Activated T-helper 2 cell treated with anti-CD3 and anti-CD28 coated beads, Interferon-gamma antibody, Interleukin-2, Interleukin-4, amounts not matched to agents 10 μg/mL and 5 μg/mL and 100 μg/mL, durations not matched to agents 14 hours and 24 hours and 36 hours (primary cell): Measurements from ENCODE around the gene GATA5. TPM values are rescaled to one million over a fixed set of nuclear protein-coding genes. Genes with fewer than 3 reads are reported as not detected.

Experiments
- DNase-seq: peaks from one replicate; pipeline ENCODE4 v3.0.0; 2021; ENCODE audit warnings: low spot score
- H3K27ac Mint-ChIP-seq: one replicate; pipeline ENCODE4 v1.8.0; 2021; ENCODE audit warnings: mixed read lengths
- H3K27me3 Mint-ChIP-seq: one replicate; pipeline ENCODE4 v1.8.0; 2021; ENCODE audit warnings: low read depth, mixed read lengths
- H3K36me3 Mint-ChIP-seq: one replicate; pipeline ENCODE4 v1.8.0; 2021; ENCODE audit warnings: low read depth, mixed read lengths
- H3K4me1 Mint-ChIP-seq: one replicate; pipeline ENCODE4 v1.8.0; 2021; ENCODE audit warnings: low read depth, mixed read lengths
- H3K4me3 Mint-ChIP-seq: one replicate; pipeline ENCODE4 v1.8.0; 2021; ENCODE audit warnings: low read depth, mild to moderate bottlenecking, moderate library complexity, mixed read lengths
- H3K9me3 Mint-ChIP-seq: one replicate; pipeline ENCODE4 v1.8.0; 2021; ENCODE audit warnings: mixed read lengths
- intact Hi-C: fragments of 100-400 bp; cut with micrococcal nuclease; formaldehyde crosslinking; loops from one replicate; pipeline ENCODE4 v1.15.1; 2023
- total RNA-seq: library from RNA; stranded (reverse); gene quantifications from 2 replicates; pipeline ENCODE4 v1.2.3, GENCODE V29; 2022

The GATA5 gene
- total RNA-seq, 1 donor from 2014 or later: not detected

GRCh38 chr20:62501801-62502495 is 26.2 kb upstream of the GATA5 start:
- H3K27ac Mint-ChIP-seq: peak overlapping the region; percentile 85
- intact Hi-C loops: loop anchor here (1.0 to 5.0 kb wide), 3 partner anchors 22 to 238 kb away; no protein-coding TSS in a partner anchor
- DNase-seq: peak; percentile 63
- H3K36me3 Mint-ChIP-seq: peaks cover 4% of the 10 kb centered on the region
- peak overlapping the region; percentile 49 for H3K4me3 Mint-ChIP-seq
- H3K27me3 Mint-ChIP-seq: no peaks in the 10 kb centered on the region
- peaks cover 4% of the 10 kb centered on the region for H3K9me3 Mint-ChIP-seq
- peaks cover 23% of the 10 kb centered on the region for H3K4me1 Mint-ChIP-seq

GRCh38 chr20:62500237-62500864 is 24.6 kb upstream of the GATA5 start:
- Mint-ChIP-seq H3K27me3 (no peaks in the 10 kb centered on the region), H3K9me3 (peaks cover 4% of the 10 kb centered on the region), H3K36me3 (peaks cover 4% of the 10 kb centered on the region), H3K4me3 (no peak overlapping the region), H3K27ac (peak overlapping the region; percentile 85), H3K4me1 (peaks cover 23% of the 10 kb centered on the region)
- DNase-seq: peak; percentile 65
- intact Hi-C loops: loop anchor here (1.0 to 5.0 kb wide), 4 partner anchors 102 to 308 kb away; no protein-coding TSS in a partner anchor

GRCh38 chr20:62499758-62500236 is 24.0 kb upstream of the GATA5 start:
- Mint-ChIP-seq H3K9me3 (peaks cover 4% of the 10 kb centered on the region), H3K36me3 (peaks cover 4% of the 10 kb centered on the region), H3K4me3 (no peak overlapping the region), H3K4me1 (peaks cover 23% of the 10 kb centered on the region), H3K27me3 (no peaks in the 10 kb centered on the region), H3K27ac (no peak overlapping the region)
- intact Hi-C loops: loop anchor here (1.0 to 5.0 kb wide), 4 partner anchors 103 to 309 kb away; no protein-coding TSS in a partner anchor
- DNase-seq: no peak

- Mint-ChIP-seq H3K36me3 (no peaks in the 10 kb centered on the region), H3K9me3 (no peaks in the 10 kb centered on the region), H3K27me3 (no peaks in the 10 kb centered on the region), H3K27ac (no peak overlapping the region), H3K4me1 (peaks cover 23% of the 10 kb centered on the region), H3K4me3 (no peak overlapping the region)
- no peak for DNase-seq
- intact Hi-C loops: no loop called here
Measured at GRCh38 chr20:62498874-62499273, 23.1 kb upstream of the GATA5 start.

GRCh38 chr20:62496568-62497218 is 20.9 kb upstream of the GATA5 start:
- Mint-ChIP-seq H3K36me3 (no peaks in the 10 kb centered on the region), H3K4me1 (peaks cover 13% of the 10 kb centered on the region), H3K27ac (no peak overlapping the region), H3K4me3 (no peak overlapping the region), H3K9me3 (no peaks in the 10 kb centered on the region), H3K27me3 (no peaks in the 10 kb centered on the region)
- no peak for DNase-seq
- intact Hi-C loops: no loop called here

- Mint-ChIP-seq H3K27me3 (no peaks in the 10 kb centered on the region), H3K27ac (no peak overlapping the region), H3K9me3 (no peaks in the 10 kb centered on the region), H3K4me3 (no peak overlapping the region), H3K4me1 (peaks cover 7% of the 10 kb centered on the region), H3K36me3 (no peaks in the 10 kb centered on the region)
- intact Hi-C loops: no loop called here
- DNase-seq: no peak
Measured at GRCh38 chr20:62495749-62496567, 20.2 kb upstream of the GATA5 start.

GRCh38 chr20:62494980-62495748 is 19.4 kb upstream of the GATA5 start:
- H3K4me1 Mint-ChIP-seq: no peaks in the 10 kb centered on the region
- intact Hi-C loops: no loop called here

GRCh38 chr20:62494537-62494936 is 18.7 kb upstream of the GATA5 start:
- no peak for DNase-seq
- no peaks in the 10 kb centered on the region for H3K9me3 Mint-ChIP-seq
- no peaks in the 10 kb centered on the region for H3K4me1 Mint-ChIP-seq
- H3K27ac Mint-ChIP-seq: no peak overlapping the region
- H3K27me3 Mint-ChIP-seq: no peaks in the 10 kb centered on the region
- H3K4me3 Mint-ChIP-seq: no peak overlapping the region
- no peaks in the 10 kb centered on the region for H3K36me3 Mint-ChIP-seq
- intact Hi-C loops: no loop called here

More at GRCh38 chr20:62494980-62495748, 19.4 kb upstream of the GATA5 start:
- Mint-ChIP-seq H3K27me3 (no peaks in the 10 kb centered on the region), H3K36me3 (no peaks in the 10 kb centered on the region), H3K27ac (no peak overlapping the region), H3K9me3 (no peaks in the 10 kb centered on the region), H3K4me3 (no peak overlapping the region)
- no peak for DNase-seq

GRCh38 chr20:62493886-62494285 is 18.1 kb upstream of the GATA5 start:
- no peaks in the 10 kb centered on the region for H3K36me3 Mint-ChIP-seq
- intact Hi-C loops: no loop called here
- H3K27ac Mint-ChIP-seq: no peak overlapping the region
- no peaks in the 10 kb centered on the region for H3K9me3 Mint-ChIP-seq
- H3K4me3 Mint-ChIP-seq: no peak overlapping the region
- no peaks in the 10 kb centered on the region for H3K4me1 Mint-ChIP-seq
- no peak for DNase-seq
- H3K27me3 Mint-ChIP-seq: peaks cover 2% of the 10 kb centered on the region

GRCh38 chr20:62493253-62493885 is 17.6 kb upstream of the GATA5 start:
- intact Hi-C loops: no loop called here
- Mint-ChIP-seq H3K27me3 (peaks cover 7% of the 10 kb centered on the region), H3K4me3 (no peak overlapping the region), H3K36me3 (no peaks in the 10 kb centered on the region), H3K4me1 (no peaks in the 10 kb centered on the region), H3K9me3 (no peaks in the 10 kb centered on the region), H3K27ac (no peak overlapping the region)
- no peak for DNase-seq

GRCh38 chr20:62492711-62493110 is 16.9 kb upstream of the GATA5 start:
- H3K36me3 Mint-ChIP-seq: no peaks in the 10 kb centered on the region

More at GRCh38 chr20:62492711-62493110, 16.9 kb upstream of the GATA5 start:
- intact Hi-C loops: no loop called here
- H3K4me1 Mint-ChIP-seq: no peaks in the 10 kb centered on the region
- peaks cover 10% of the 10 kb centered on the region for H3K27me3 Mint-ChIP-seq
- no peaks in the 10 kb centered on the region for H3K9me3 Mint-ChIP-seq
- H3K27ac Mint-ChIP-seq: no peak overlapping the region
- no peak overlapping the region for H3K4me3 Mint-ChIP-seq
- no peak for DNase-seq
